Progenitor cell of endocrine pancreas (in vitro differentiated cells): Measurements from ENCODE around the gene MYO10. TPM values are rescaled to one million over a fixed set of nuclear protein-coding genes. Genes with fewer than 3 reads are reported as not detected.
"Not testable (repeated sequence)": the region's sequence is repeated elsewhere in the genome, so short reads cannot be mapped to it uniquely, and the experiment has no call there.

Experiments
- DNase-seq: peaks from one replicate; pipeline ENCODE4 v3.0.0; 2021; ENCODE audit warnings: low spot score; ENCODE audit not compliant: unreplicated experiment
- H3K27ac Mint-ChIP-seq: 2 replicates; pipeline ENCODE4 v1.8.0; 2021; ENCODE audit warnings: mild to moderate bottlenecking, moderate library complexity, mixed read lengths
- H3K27me3 Mint-ChIP-seq: 2 replicates; pipeline ENCODE4 v1.8.0; 2021; ENCODE audit warnings: mixed read lengths
- H3K36me3 Mint-ChIP-seq: 2 replicates; pipeline ENCODE4 v1.8.0; 2022; ENCODE audit warnings: mixed read lengths; ENCODE audit not compliant: insufficient read depth
- H3K4me1 Mint-ChIP-seq: 2 replicates; pipeline ENCODE4 v1.8.0; 2021; ENCODE audit warnings: low read depth, mixed read lengths
- H3K4me3 Mint-ChIP-seq: 2 replicates; pipeline ENCODE4 v1.8.0; 2021; ENCODE audit warnings: low read depth, mild to moderate bottlenecking, moderate library complexity, mixed read lengths
- H3K9me3 Mint-ChIP-seq: 2 replicates; pipeline ENCODE4 v1.8.0; 2021; ENCODE audit warnings: low read depth, mixed read lengths
- CTCF ChIP-seq: fragments of 200-600 bp; sonication (generic); IDR thresholded peaks from one replicate; pipeline ENCODE4 v1.5.0; 2021; ENCODE audit warnings: antibody characterized with exemption, mild to moderate bottlenecking; ENCODE audit not compliant: unreplicated experiment
- total RNA-seq: library from RNA; stranded (reverse); gene quantifications from 2 replicates; pipeline ENCODE4 v1.2.1, GENCODE V29; 2021

The MYO10 gene
- total RNA-seq, 1 donor from 2014 or later, result 88.0 TPM

GRCh38 chr5:16841416-16841815 is 94.7 kb downstream of the MYO10 start:
- peaks cover 3% of the 10 kb centered on the region for H3K36me3 Mint-ChIP-seq
- H3K4me3 Mint-ChIP-seq, result no peak overlapping the region
- H3K4me1 Mint-ChIP-seq, result peaks cover 23% of the 10 kb centered on the region
- DNase-seq, result no peak
- H3K27ac Mint-ChIP-seq, result no peak overlapping the region
- no peaks in the 10 kb centered on the region for H3K27me3 Mint-ChIP-seq
- no peaks in the 10 kb centered on the region for H3K9me3 Mint-ChIP-seq
- no peak for TF ChIP-seq CTCF

DNA sequence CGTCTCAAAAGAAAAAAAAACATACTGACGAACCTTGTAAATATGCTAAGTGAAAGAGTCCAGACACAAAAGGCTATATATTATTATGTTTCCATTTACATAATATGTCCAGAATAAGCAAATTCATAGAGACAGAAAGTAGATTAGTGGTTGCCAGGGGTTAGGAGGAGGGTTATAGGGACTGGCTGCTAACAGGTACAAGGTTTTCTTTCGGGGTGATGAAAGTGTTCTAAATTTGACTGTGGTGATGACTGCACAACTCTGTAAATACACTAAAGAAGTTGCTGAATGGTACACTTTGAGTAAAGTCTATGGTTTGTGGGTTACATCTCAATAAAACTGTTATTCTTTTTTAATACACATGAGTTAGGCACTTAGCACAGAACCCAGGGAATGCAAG is 98.8 kb downstream of the MYO10 start:
- TF ChIP-seq CTCF, result no peak
- Mint-ChIP-seq H3K9me3 (no peaks in the 10 kb centered on the region), H3K27me3 (no peaks in the 10 kb centered on the region), H3K4me3 (no peak overlapping the region), H3K4me1 (peaks cover 9% of the 10 kb centered on the region), H3K27ac (no peak overlapping the region), H3K36me3 (peaks cover 3% of the 10 kb centered on the region)
- no peak for DNase-seq

DNA sequence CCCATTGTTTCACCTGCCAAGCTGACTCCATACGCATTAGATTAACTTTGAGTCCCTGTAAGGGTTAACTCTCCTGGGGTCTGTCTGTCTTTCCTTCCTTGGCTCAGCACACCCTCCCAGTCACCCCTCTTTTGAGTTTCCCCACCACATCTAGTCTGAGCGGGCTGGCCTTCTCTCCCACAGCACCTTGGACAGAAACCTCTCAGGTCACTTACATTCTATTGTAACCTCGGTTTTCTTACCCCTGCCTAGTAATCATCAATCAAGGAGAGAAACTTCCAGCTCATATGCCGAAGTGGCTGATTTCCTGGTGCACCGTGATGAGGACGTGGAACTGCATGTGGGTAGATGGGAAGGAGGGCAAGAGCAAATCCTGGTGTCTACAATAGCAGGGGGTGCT is 102.1 kb downstream of the MYO10 start:
- no peak for TF ChIP-seq CTCF
- Mint-ChIP-seq H3K4me1 (peaks cover 1% of the 10 kb centered on the region), H3K9me3 (no peaks in the 10 kb centered on the region), H3K27me3 (no peaks in the 10 kb centered on the region), H3K27ac (no peak overlapping the region), H3K4me3 (no peak overlapping the region), H3K36me3 (no peaks in the 10 kb centered on the region)
- DNase-seq, result no peak

- not testable (repeated sequence) for DNase-seq, H3K36me3 Mint-ChIP-seq, H3K27ac Mint-ChIP-seq, H3K27me3 Mint-ChIP-seq, H3K4me1 Mint-ChIP-seq, H3K9me3 Mint-ChIP-seq, H3K4me3 Mint-ChIP-seq
Measured at GRCh38 chr5:16831326-16831725, 104.8 kb downstream of the MYO10 start.

GRCh38 chr5:16827755-16828154 is 108.3 kb downstream of the MYO10 start:
- no peaks in the 10 kb centered on the region for H3K9me3 Mint-ChIP-seq
- H3K27me3 Mint-ChIP-seq, result no peaks in the 10 kb centered on the region
- no peak overlapping the region for H3K4me3 Mint-ChIP-seq
- peaks cover 2% of the 10 kb centered on the region for H3K36me3 Mint-ChIP-seq
- no peak for DNase-seq
- H3K4me1 Mint-ChIP-seq, result peaks cover 6% of the 10 kb centered on the region
- no peak for TF ChIP-seq CTCF
- H3K27ac Mint-ChIP-seq, result no peak overlapping the region

- Mint-ChIP-seq H3K4me1 (peaks cover 6% of the 10 kb centered on the region), H3K27me3 (no peaks in the 10 kb centered on the region), H3K36me3 (peaks cover 4% of the 10 kb centered on the region), H3K4me3 (no peak overlapping the region), H3K27ac (peak overlapping the region; percentile 1), H3K9me3 (peaks cover 6% of the 10 kb centered on the region)
- TF ChIP-seq CTCF, result no peak
- DNase-seq, result no peak
Measured at GRCh38 chr5:16826379-16827125, 109.5 kb downstream of the MYO10 start.
